GM21367 (cell line): Measurements from ENCODE around the gene RFX5.
A peak's percentile ranks its signal among the peaks of the same experiment; 100 is the strongest.
"Not testable (repeated sequence)": the region's sequence is repeated elsewhere in the genome, so short reads cannot be mapped to it uniquely, and the experiment has no call there.

Source experiments
- ATAC-seq: cut with Tn5 transposase; IDR thresholded peaks from one replicate; pipeline ENCODE4 v1.9.1; 2021; ENCODE audit not compliant: unreplicated experiment

Gene RFX5

GRCh38 chr1:151346769-151347522 lies at the start of gene RFX5:
RFX5 (minus strand) TSS chr1:151347252; CDS start chr1:151346320, 932 bp downstream.
- ATAC-seq = peak; percentile 82

DNA sequence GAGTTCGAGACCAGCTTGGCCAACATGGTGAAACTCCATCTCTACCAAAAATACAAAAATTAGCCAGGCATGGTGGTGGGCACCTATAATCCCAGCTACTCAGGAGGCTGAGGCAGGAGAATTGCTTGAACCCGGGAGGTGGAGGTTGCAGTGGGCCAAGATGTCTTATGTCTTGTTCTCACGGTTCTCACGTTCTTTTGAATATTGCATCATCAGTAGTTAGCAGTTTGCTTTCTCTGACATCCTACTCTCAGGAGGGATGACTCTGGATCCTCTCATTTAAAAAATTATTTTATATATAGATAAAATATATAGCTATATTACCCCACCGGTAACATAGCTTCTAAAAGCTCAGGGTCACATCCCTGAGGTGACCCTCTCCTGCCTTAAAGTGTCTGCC lies 49.2 kb upstream of the RFX5 start:
- not testable (repeated sequence) for ATAC-seq

- ATAC-seq = no peak
These were observed 46.5 kb upstream of the RFX5 start for GRCh38 chr1:151393583-151393982.

GRCh38 chr1:151391079-151391563 lies 44.1 kb upstream of the RFX5 start:
- no peak for ATAC-seq

DNA sequence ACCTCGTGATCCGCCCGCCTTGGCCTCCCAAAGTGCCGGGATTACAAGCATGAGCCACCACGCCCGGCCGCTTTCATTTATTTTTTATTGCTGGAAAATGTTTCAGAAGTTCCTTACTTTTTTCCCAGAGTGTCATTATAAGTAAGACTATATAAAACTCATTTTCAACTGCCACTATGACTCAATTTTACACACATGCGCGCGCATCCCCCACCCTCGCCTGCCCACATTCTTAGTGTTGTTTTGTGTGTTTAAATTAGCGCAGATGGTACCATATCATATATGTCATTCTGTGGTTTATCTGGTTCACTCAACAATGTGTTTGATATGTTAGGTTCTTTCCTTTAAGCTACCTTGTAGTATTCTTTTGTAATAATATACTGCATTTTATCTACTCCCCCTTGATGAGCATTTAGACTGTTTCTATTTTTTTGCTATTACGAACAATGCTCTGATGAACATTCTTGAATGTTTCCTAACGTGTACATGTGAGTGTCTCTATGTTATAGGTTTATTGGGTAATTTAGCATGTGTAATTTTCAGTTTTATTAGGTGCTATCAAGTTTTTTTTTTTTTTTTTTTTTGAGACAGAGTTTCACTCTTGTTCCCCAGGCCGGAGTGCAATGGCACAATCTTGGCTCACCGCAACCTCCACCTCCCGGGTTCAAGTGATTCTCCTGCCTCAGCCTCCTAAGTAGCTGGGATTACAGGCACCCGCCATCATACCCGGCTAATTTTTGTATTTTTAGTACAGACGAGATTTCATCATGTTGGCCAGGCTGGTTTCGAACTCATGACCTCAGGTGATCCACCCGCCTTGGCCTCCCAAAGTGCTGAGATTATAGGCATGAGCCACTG lies 43.4 kb upstream of the RFX5 start:
- ATAC-seq = not testable (repeated sequence)

DNA sequence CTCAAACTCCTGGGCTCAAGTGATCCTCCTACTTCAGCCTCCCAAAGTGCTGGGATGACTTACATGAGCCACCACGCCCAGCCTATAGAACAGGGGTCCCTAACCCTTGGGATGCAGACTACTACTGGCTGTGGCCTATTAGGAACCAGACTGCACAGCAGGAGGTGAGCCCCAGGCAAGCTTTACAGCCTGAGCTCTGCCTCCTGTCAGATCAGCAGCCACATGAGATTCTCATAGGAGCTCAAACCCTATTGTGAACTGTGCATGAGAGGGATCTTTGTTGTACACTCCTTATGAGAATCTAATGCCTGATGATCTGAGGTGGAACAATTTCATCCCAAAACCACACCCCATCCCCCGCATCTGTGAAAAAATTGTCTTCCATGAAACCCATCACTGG lies 39.0 kb upstream of the RFX5 start:
- ATAC-seq = no peak

DNA sequence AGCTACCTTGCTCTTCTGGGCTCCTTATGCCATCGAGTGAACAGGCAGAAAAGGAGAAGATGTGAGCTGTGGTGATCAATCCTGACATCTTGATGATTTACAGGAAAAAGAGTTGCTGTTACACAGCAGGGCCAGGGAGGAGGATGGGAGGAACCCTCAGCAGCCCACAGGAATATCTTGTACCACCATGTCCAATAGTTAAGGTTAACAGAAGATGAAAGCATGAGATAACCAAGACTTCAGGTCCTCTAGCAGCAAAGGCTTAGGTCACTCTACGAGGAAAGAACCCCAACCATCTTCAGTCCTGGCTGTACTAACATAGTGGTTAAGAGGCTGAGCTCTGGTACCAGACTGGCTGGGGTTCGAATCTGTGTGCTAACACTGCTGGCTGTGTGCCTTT lies 37.5 kb upstream of the RFX5 start:
- no peak for ATAC-seq

DNA sequence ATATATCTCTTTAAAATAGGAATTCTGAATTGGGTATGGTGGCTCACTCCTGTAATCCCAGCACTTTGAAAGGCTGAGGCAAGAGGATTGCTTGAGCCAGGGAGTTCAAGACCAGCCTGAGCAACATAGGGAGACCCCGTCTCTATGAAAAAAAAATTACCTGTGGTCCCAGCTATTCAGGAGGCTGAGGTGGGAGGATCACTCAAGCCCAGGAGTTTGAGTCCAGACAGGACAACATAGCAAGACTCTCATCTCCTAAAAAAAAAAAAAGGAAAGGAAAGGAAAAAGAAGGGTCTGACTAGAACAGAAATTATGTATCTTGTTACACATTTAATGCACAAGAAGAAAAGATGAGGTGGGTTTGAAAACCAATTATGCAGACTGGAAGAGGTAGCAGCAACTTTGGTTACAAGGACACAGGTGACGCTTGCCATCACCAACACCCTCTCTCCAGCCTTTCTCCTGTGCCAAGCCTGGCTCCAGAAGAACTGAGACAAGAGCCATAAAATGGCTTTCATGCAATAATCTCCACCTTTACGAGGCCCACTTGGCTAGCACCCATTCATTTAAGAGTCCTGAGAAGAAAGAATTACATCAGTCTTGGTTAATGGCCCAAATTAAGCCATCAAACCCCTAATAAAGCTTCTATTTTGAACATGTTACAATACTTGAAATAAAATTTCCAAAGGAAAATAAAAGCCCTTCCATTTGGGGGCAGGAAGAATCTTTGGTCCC lies 30.3 kb upstream of the RFX5 start:
- no peak for ATAC-seq

- ATAC-seq = no peak
These were observed 26.1 kb upstream of the RFX5 start for GRCh38 chr1:151373196-151373595.

DNA sequence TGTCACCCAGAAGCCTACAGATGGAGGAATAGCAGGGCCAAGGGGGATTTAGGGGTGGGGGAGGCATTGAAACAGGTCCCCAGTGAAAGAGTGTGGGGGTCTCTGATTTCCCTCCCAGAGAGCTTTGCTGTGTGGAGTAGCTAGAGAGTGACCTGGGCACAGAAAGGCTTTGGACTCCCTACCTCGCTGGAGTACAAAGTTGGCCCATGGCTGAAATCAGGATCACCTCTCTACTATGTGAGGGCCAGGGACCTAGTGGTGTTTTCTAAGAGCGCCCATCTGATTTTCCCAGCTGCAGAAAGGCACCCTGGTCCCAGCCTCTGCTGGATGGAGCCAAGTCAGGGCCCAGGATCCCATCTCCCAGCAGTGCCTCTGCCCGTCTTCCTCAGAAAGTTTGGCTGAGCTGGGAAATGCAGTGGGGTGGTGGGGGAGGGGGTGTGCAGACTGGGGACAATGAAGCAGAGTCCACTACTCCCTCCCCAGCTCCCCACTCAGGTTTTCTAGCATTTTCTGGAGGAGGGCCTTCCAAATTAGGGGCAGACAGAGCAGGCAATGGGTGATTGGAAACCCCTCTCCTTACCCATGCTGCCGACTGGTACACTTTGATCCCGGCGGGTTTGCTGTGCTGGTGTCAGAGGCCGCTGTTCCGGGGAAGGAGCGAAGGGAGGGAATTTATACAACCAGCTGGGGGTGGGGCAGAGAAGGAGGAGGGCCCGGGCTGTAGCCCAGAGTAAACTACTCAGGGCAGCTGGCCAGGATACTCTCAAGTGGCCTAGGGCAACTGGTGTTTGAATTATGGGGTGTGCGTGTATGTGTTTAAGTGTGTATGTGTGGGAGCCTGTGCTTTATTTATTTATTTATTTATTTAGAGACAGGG lies 25.2 kb upstream of the RFX5 start, which contains the start of gene SELENBP1:
Gene SELENBP1 (minus strand): TSS at position 648 of the 877 bp plus-strand sequence. CDS start 64 bp downstream, at position 584.
- no peak for ATAC-seq

- ATAC-seq = no peak
These were observed 24.5 kb upstream of the RFX5 start for GRCh38 chr1:151371370-151372057.

GRCh38 chr1:151370211-151370911 lies 23.3 kb upstream of the RFX5 start:
- no peak for ATAC-seq

DNA sequence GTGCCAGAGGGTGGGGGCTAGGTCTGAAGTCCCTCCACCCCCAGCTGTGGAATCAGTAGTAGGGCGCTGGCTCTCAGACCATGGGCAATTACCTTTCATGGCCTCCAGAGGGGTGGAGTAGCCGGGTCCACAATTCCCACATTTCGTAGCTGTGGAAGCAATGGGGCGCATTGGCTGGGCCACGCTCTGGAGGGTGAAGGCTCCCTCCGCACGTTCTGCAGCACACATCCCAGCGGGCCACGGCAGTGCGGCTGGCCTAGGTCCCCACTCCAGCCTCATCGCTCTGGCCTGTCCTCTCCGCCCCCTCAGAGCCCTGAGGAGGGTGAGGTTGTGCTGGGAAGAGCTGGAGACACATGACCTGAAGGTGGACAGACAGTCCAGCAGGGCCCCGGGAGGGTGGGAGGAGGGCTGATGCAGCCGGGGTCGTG lies 22.6 kb upstream of the RFX5 start:
- ATAC-seq = no peak

DNA sequence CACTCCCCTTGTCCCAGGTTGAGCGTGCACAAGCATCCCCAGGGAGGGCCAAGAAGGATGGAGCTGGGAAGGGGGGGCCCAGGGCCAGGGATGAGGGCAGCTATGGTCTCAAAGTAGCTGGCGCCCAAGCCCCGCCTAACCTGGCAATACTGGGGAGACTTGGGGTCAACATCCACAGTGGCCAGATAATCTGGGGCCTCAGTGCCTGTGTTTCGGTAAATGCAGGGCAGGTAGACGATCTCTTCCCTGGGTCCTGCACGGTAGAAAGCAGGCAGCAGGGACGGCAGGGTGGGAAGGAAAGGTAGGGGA lies 22.2 kb upstream of the RFX5 start:
- ATAC-seq = no peak

DNA sequence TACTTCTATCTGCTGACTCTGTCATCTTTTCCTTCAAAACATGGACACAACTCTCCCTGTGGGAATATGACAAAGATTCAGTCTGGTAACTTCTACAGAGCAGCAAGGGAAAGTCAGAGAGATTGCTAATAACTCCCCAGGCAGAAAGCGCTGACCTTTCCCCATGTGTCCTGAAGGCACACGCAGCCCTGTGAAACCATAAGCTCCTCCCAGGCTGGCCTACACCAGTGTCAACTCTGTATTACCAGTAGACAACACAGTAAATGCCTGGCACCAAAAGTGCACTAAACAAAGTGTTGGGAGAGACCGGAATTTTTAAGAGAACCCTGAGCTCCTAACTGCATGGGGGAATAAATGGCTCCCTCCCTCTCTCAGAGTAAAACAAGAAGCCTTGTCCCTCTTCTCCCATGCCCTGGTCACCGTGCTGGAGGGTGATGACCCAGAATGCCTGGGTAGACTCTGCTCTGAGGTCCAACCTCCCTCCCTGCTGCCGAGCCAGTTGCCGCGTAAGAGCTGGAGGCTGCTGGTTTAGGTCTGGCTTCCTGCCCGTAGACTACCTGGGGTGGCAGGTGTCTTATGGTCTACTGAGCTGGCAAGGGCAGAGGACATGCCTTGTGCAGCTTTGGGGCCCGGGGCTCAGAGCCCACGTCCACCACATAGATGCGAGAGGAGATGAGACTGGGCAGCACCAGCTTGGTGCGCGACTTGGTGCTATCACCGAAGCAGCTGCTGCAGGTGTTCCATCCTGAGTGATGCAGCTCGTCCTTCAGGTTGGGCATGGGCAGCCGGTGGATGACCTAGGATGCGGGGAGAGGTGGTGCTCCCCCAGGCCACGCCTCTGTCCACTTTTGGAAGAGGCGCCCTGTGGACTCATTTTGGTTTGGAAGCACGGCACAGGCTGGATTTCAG lies 21.6 kb upstream of the RFX5 start:
- ATAC-seq = no peak

GRCh38 chr1:151367658-151368392 lies 20.8 kb upstream of the RFX5 start:
- ATAC-seq = no peak

- ATAC-seq = no peak
These were observed 17.9 kb upstream of the RFX5 start for GRCh38 chr1:151364996-151365395.
